ENCODE results near the gene PGAM2.

PGAM2 gene

GRCh38 chr7:44107116-44107960 lies 42.0 kb upstream of the PGAM2 start:
- no peak for DNase-seq (ENCODE audit: low spot score)
- Mint-ChIP-seq H3K9me3 (no peaks in the 10 kb centered on the region), H3K4me3 (no peak overlapping the region), H3K27me3 (ENCODE audit: low read depth) (peaks cover 9% of the 10 kb centered on the region), H3K36me3 (ENCODE audit: low read depth) (no peaks in the 10 kb centered on the region), H3K4me1 (ENCODE audit: low read depth) (peaks cover 13% of the 10 kb centered on the region), H3K27ac (no peak overlapping the region)

- DNase-seq (ENCODE audit: low spot score) = no peak
- peaks cover 13% of the 10 kb centered on the region for H3K4me1 Mint-ChIP-seq (ENCODE audit: low read depth)
- H3K9me3 Mint-ChIP-seq = no peaks in the 10 kb centered on the region
- peaks cover 9% of the 10 kb centered on the region for H3K27me3 Mint-ChIP-seq (ENCODE audit: low read depth)
- H3K36me3 Mint-ChIP-seq (ENCODE audit: low read depth) = no peaks in the 10 kb centered on the region
- no peak overlapping the region for H3K4me3 Mint-ChIP-seq
- no peak overlapping the region for H3K27ac Mint-ChIP-seq
These were observed 41.1 kb upstream of the PGAM2 start for GRCh38 chr7:44106311-44107065.

- peak overlapping the region; percentile 75 for H3K4me3 Mint-ChIP-seq
- no peak for DNase-seq (ENCODE audit: low spot score)
- peaks cover 9% of the 10 kb centered on the region for H3K27me3 Mint-ChIP-seq (ENCODE audit: low read depth)
- peak overlapping the region; percentile 10 for H3K27ac Mint-ChIP-seq
- no peaks in the 10 kb centered on the region for H3K9me3 Mint-ChIP-seq
- H3K4me1 Mint-ChIP-seq (ENCODE audit: low read depth) = peaks cover 13% of the 10 kb centered on the region
- H3K36me3 Mint-ChIP-seq (ENCODE audit: low read depth) = no peaks in the 10 kb centered on the region
These were observed 40.5 kb upstream of the PGAM2 start for GRCh38 chr7:44105832-44106231.

GRCh38 chr7:44104860-44105771 lies 39.7 kb upstream of the PGAM2 start:
- Mint-ChIP-seq H3K4me1 (ENCODE audit: low read depth) (peaks cover 13% of the 10 kb centered on the region), H3K36me3 (ENCODE audit: low read depth) (no peaks in the 10 kb centered on the region), H3K4me3 (peak overlapping the region; percentile 81), H3K9me3 (no peaks in the 10 kb centered on the region), H3K27ac (peak overlapping the region; percentile 63), H3K27me3 (ENCODE audit: low read depth) (peaks cover 9% of the 10 kb centered on the region)
- no peak for DNase-seq (ENCODE audit: low spot score)

GRCh38 chr7:44103923-44104859 lies 38.8 kb upstream of the PGAM2 start, which contains the start of gene AEBP1:
TSS of gene AEBP1 (plus strand) at chr7:44104345. CDS start at chr7:44104666, 321 bp downstream.
- Mint-ChIP-seq H3K36me3 (ENCODE audit: low read depth) (no peaks in the 10 kb centered on the region), H3K4me3 (peak within 1 kb of the TSS; percentile 81), H3K4me1 (ENCODE audit: low read depth) (peaks cover 13% of the 10 kb centered on the region), H3K9me3 (no peaks in the 10 kb centered on the region), H3K27me3 (ENCODE audit: low read depth) (peaks cover 9% of the 10 kb centered on the region), H3K27ac (peak within 1 kb of the TSS; percentile 63)
- DNase-seq (ENCODE audit: low spot score) = peak; percentile 30

GRCh38 chr7:44103566-44103922 lies 38.2 kb upstream of the PGAM2 start:
- H3K4me3 Mint-ChIP-seq = peak overlapping the region; percentile 69
- H3K27me3 Mint-ChIP-seq (ENCODE audit: low read depth) = peaks cover 9% of the 10 kb centered on the region
- DNase-seq (ENCODE audit: low spot score) = no peak
- no peaks in the 10 kb centered on the region for H3K36me3 Mint-ChIP-seq (ENCODE audit: low read depth)
- H3K27ac Mint-ChIP-seq = no peak overlapping the region
- no peaks in the 10 kb centered on the region for H3K9me3 Mint-ChIP-seq
- H3K4me1 Mint-ChIP-seq (ENCODE audit: low read depth) = peaks cover 15% of the 10 kb centered on the region

GRCh38 chr7:44102846-44103565 lies 37.6 kb upstream of the PGAM2 start:
- Mint-ChIP-seq H3K4me1 (ENCODE audit: low read depth) (peaks cover 17% of the 10 kb centered on the region), H3K27me3 (ENCODE audit: low read depth) (peaks cover 9% of the 10 kb centered on the region), H3K9me3 (no peaks in the 10 kb centered on the region), H3K27ac (no peak overlapping the region), H3K36me3 (ENCODE audit: low read depth) (no peaks in the 10 kb centered on the region), H3K4me3 (peak overlapping the region; percentile 69)
- DNase-seq (ENCODE audit: low spot score) = no peak

GRCh38 chr7:44101966-44102845 lies 36.8 kb upstream of the PGAM2 start:
- Mint-ChIP-seq H3K27ac (no peak overlapping the region), H3K27me3 (ENCODE audit: low read depth) (peaks cover 9% of the 10 kb centered on the region), H3K9me3 (no peaks in the 10 kb centered on the region), H3K4me3 (no peak overlapping the region), H3K36me3 (ENCODE audit: low read depth) (no peaks in the 10 kb centered on the region), H3K4me1 (ENCODE audit: low read depth) (peaks cover 25% of the 10 kb centered on the region)
- DNase-seq (ENCODE audit: low spot score) = no peak

- Mint-ChIP-seq H3K4me1 (ENCODE audit: low read depth) (peaks cover 32% of the 10 kb centered on the region), H3K27ac (no peak overlapping the region), H3K4me3 (no peak overlapping the region), H3K27me3 (ENCODE audit: low read depth) (peaks cover 9% of the 10 kb centered on the region), H3K9me3 (no peaks in the 10 kb centered on the region), H3K36me3 (ENCODE audit: low read depth) (no peaks in the 10 kb centered on the region)
- DNase-seq (ENCODE audit: low spot score) = no peak
These were observed 36.1 kb upstream of the PGAM2 start for GRCh38 chr7:44101303-44101965.

GRCh38 chr7:44100458-44101302 lies 35.3 kb upstream of the PGAM2 start:
- Mint-ChIP-seq H3K9me3 (no peaks in the 10 kb centered on the region), H3K36me3 (ENCODE audit: low read depth) (no peaks in the 10 kb centered on the region), H3K4me1 (ENCODE audit: low read depth) (peaks cover 28% of the 10 kb centered on the region), H3K4me3 (no peak overlapping the region), H3K27ac (no peak overlapping the region), H3K27me3 (ENCODE audit: low read depth) (peaks cover 7% of the 10 kb centered on the region)
- no peak for DNase-seq (ENCODE audit: low spot score)

GRCh38 chr7:44099669-44100068 lies 34.3 kb upstream of the PGAM2 start:
- Mint-ChIP-seq H3K27me3 (ENCODE audit: low read depth) (peaks cover 3% of the 10 kb centered on the region), H3K27ac (no peak overlapping the region), H3K9me3 (no peaks in the 10 kb centered on the region), H3K4me1 (ENCODE audit: low read depth) (peaks cover 24% of the 10 kb centered on the region), H3K36me3 (ENCODE audit: low read depth) (no peaks in the 10 kb centered on the region), H3K4me3 (no peak overlapping the region)
- DNase-seq (ENCODE audit: low spot score) = no peak

All from T-helper 2 cell treated with Interferon-gamma antibody and Interleukin-4, amounts not matched to agents 5 μg/mL and 100 μg/mL, for 36 hours (primary cell).